Islet precursor cell (in vitro differentiated cells): ENCODE data around the gene VWA2.

Experiments used
- DNase-seq: peaks from one replicate; pipeline ENCODE4 v3.0.0-alpha.2; 2018

Gene VWA2

DNA sequence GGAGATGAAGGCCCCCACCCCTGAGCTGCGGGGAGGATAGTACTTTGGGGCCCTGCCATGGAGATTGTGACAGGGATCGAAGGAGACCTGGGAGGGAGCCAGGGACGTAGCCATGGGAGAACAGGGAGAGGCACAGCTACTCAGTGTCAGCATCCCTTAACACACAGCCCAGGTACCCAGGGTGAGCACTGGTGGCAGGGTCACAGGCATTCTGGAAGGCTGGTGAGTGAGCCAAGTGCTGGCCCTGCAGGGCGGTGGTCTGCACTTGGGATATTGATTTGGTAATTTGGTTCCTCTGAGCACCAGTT lies 39.8 kb downstream of the VWA2 start:
- no peak for DNase-seq

DNA sequence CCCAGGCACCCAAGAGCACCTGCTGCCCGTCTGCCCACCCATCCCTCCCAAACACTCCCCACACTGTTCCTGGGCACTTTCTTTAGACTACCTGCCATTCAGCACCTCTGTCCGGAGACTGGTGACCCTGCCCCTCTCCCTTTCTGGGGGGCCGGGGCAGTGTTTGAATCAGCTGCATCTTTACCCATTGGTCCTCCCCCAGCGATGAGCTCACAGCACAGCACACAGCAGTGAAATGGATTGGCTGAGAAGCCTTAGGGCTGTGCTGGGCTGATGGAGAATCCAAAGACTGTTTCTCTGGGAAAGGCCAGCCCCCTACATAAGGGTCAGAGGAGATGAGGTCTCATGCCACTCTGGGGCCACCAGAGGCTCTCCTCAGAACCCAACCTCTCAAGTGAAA lies 40.2 kb downstream of the VWA2 start:
- DNase-seq, result peak; percentile 41

DNA sequence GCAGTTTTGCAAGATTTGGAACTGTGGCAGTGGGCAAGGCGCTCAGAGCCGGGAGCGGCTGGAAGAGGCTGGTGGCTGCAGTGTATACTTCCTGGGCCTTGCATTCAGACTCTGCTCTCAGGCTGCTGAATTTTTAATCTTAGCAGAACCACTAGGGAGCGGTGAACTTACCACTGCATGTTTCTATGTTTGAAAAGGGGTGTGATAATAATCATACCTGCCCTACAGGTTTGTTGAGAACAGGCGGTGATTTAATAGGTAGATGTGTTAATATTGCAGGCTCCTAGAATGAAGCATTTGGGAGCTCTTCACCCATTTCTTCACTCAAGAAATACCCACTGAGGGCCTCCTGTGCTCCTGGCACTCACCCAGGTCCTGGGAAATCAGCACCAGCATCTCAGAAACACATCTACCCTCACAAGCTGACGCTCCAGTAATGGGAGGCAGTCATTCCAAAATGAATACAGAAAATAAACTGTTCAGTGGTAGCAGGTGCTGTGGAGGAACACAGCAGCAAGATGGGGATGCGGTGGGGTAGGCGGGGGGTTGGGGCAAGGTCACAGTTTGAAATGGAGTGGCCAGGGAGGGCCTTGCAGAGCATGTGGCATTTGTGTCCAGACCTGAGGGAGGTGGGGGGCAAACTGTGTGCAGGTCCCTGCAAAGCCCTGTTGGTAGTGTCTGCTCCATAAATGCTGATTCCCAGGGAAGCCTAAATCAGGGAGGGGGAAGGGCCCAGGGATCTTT lies 41.0 kb downstream of the VWA2 start:
- peak; percentile 20 for DNase-seq

DNA sequence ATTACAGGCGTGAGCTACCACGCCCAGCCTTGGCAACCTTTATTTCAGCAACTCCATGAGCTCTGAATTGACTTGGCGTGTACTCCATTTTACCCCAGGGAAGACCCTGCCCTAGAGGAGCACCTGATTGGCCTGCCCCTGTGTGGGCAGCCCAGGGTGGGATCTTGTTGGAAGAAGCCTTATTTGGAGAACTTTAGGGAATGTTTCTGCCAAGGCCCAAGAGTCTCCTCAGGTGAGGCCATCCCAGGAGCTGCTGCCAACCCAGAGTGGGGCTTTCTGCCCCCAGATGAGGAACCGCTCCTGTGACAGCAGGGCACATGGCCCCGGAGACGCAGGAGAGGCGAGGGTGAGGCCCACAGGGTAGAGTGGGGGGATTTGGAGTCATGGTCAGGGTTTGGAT lies 42.0 kb downstream of the VWA2 start:
- DNase-seq, result peak; percentile 32

DNA sequence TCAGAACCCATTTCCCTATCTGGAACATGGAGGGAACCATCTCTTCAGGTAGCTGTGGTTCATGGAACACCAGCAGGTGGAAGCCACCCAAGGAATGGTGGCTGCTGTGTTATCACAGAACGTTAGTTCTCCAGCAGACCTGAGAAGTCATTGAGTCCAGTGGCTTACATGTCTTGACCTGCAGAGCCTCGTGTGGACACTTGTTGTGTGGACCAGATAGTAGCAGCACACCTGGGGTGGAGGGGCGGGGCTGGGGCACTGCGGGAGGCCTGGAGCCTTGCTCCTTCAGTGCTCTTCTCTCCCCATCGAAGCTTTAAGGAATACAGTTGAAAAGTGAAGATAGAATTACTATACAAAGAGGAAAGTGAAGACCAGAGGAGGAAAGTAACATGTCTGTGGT lies 42.4 kb downstream of the VWA2 start:
- peak; percentile 46 for DNase-seq

DNA sequence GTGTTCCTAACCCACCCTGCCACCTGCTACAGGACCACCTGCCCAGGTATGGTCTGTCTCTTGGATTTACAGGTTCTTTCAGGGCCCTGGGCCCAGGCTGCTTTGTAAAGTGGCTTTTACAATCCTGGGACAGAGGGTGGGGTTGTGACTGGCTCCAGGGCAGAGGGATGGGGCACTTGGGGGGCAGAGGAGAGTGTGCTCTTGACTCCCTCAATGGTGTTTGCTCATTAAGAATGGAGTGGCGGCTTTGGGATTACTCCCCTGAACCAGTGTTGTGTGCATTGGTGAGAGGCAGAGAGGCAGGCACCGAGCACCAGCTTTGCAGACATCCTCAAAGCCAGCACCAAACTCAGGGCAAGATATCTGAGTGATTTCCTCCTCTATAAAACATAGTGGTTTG lies 43.5 kb downstream of the VWA2 start:
- DNase-seq, result peak; percentile 43

DNA sequence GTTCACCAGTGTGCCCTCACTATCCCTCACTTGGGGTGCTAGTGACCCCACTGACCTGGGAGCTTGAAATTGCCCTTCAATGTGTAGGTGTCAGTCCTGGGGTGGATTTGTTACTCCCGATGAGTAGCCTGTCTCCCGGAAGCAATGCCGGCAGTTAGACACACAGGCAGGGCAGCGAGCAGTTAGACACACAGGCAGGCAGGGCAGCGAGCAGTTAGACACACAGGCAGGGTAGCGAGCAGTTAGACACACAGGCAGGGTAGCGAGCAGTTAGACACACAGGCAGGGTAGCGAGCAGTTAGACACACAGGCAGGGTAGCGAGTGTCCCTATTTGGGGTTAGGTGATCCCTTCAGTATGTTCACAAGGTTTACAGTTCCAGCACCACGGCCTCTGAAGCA lies 44.0 kb downstream of the VWA2 start:
- peak; percentile 26 for DNase-seq

DNA sequence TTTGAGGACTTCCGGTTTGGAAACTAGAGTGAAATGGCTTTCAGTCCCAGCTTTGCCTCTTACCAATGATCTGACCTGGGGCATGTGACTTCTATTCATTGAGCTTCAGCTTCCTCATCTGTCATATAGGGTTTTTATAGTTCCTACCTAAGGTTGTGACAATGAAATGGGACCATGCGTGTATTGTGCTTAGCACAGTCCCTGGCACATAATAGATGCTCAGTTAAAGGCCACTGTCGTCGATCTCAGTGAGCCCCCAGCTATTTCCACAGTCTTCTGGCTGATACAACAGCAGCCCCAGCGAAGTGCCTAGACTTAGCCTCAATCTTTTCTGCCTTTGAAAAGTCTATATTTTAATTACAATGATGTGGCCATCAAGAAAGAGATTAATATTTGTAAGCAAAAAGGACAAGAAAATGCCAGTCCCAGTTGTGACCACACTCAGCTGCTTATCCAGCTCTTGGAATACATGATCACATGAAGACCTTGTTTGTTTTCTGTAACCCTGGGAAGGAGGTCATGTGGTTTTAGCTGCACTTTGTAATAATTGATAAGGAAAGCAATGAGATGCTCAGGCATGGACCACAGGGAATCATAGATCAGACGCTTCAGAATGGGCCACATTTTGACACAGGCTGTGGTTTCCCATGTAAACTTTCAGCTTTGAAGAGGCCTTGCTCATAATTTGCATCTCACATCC lies 44.6 kb downstream of the VWA2 start:
- DNase-seq, result peak; percentile 30

DNA sequence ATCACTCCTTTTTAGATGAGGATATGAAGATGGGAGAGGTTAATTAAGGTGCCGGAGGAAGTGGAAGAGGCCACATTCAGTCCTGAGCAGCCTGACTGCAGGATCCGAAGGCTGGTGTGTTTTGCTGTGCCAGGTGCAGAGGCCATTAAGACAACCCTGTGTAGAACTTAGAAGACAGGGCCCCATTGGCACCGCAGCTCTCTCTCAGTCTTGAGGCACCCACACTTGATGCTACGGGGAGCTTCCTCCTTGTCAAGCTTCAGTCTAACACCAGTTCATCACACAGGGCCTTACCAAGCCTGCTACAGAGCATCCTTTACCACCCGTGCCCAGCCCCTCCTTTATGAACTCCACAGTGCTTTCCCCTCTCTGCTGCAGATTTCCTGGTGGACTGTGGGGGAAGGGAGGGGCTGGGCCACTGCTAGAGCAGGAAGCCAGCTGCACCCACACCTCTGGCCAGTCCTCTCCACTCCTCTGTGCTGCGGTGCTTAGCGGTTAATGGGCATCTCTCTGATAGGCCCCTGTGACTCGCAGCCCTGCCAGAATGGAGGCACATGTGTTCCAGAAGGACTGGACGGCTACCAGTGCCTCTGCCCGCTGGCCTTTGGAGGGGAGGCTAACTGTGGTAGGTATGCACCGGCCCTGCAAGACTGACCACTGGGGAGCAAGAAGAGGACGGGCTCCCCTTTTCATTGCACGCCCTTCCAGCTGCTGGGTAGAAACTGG lies 45.5 kb downstream of the VWA2 start:
- peak; percentile 56 for DNase-seq

DNA sequence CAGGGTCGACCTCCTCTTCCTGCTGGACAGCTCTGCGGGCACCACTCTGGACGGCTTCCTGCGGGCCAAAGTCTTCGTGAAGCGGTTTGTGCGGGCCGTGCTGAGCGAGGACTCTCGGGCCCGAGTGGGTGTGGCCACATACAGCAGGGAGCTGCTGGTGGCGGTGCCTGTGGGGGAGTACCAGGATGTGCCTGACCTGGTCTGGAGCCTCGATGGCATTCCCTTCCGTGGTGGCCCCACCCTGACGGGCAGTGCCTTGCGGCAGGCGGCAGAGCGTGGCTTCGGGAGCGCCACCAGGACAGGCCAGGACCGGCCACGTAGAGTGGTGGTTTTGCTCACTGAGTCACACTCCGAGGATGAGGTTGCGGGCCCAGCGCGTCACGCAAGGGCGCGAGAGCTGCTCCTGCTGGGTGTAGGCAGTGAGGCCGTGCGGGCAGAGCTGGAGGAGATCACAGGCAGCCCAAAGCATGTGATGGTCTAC lies 46.9 kb downstream of the VWA2 start:
- peak; percentile 57 for DNase-seq

DNA sequence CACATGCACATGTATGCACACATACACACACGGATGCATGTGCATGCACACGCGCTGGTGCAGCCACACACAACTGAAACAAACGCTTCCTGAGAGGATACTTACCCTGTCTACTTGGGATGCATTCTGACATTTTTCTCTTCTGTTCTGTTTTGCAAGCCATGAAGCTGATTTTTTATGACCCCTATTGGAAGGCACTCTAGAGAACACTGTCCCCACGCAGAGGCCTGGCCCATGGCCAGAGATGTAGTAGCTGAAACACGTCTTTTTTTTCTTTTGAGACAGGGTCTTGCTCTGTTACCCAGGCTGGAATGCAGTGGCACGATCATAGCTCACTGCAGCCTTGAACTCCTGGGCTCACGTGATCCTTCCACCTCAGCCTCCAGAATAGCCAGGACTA lies 47.9 kb downstream of the VWA2 start:
- no peak for DNase-seq

DNA sequence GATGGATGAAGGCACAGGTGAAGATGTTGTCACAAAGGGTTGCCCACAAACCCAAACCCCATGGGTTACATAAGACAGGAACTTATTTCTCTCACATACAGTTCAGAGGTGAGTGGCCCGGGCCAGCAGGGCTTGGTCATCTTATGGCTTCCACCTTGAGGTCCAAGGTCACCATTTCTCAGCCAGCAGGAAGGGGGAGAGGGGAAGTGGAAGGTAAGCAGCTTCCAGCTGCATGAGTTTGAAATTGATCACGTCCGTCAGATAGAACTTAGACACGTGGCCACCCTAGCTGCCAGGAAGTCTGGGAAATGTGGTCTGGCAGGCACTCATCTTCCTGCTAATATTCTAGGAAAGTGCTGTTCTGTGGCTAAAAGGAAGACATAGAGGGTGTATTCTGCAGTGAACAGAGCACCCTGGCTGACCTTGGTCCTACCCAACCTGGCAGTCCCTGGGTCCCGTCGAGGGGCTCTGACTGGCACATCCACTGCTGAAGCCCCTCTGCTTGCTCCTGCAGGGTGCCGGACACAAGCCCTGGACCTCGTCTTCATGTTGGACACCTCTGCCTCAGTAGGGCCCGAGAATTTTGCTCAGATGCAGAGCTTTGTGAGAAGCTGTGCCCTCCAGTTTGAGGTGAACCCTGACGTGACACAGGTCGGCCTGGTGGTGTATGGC lies 49.5 kb downstream of the VWA2 start:
- DNase-seq, result peak; percentile 49

DNA sequence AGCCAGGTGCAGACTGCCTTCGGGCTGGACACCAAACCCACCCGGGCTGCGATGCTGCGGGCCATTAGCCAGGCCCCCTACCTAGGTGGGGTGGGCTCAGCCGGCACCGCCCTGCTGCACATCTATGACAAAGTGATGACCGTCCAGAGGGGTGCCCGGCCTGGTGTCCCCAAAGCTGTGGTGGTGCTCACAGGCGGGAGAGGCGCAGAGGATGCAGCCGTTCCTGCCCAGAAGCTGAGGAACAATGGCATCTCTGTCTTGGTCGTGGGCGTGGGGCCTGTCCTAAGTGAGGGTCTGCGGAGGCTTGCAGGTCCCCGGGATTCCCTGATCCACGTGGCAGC lies 50.0 kb downstream of the VWA2 start:
- no peak for DNase-seq

DNA sequence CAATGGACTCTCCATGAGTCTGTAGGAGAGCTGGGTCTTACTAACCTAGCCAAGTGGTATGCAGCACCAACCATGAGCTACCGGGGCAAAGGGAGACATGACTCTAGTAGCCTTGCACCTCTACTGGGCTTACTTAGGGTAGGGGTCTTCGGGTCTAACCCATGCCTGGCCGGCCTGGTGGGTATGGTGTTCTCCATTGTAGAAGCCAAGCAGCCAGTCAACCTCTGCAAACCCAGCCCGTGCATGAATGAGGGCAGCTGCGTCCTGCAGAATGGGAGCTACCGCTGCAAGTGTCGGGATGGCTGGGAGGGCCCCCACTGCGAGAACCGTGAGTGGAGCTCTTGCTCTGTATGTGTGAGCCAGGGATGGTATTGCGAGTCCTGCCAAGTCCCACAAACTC lies 51.0 kb downstream of the VWA2 start:
- no peak for DNase-seq

DNA sequence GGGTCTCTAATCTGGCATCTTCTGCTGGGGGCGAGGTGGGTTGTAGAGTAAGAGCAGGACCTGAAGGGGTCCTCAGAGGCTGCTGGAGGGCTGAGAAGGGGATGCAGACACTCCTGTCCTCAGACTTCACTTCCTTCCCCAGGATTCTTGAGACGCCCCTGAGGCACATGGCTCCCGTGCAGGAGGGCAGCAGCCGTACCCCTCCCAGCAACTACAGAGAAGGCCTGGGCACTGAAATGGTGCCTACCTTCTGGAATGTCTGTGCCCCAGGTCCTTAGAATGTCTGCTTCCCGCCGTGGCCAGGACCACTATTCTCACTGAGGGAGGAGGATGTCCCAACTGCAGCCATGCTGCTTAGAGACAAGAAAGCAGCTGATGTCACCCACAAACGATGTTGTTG lies 52.0 kb downstream of the VWA2 start:
- DNase-seq, result no peak

DNA sequence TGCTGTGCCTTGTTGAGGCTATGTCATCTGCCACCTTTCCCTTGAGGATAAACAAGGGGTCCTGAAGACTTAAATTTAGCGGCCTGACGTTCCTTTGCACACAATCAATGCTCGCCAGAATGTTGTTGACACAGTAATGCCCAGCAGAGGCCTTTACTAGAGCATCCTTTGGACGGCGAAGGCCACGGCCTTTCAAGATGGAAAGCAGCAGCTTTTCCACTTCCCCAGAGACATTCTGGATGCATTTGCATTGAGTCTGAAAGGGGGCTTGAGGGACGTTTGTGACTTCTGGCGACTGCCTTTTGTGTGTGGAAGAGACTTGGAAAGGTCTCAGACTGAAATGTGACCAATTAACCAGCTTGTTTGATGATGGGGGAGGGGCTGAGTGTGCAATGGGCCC lies 52.5 kb downstream of the VWA2 start:
- no peak for DNase-seq

DNA sequence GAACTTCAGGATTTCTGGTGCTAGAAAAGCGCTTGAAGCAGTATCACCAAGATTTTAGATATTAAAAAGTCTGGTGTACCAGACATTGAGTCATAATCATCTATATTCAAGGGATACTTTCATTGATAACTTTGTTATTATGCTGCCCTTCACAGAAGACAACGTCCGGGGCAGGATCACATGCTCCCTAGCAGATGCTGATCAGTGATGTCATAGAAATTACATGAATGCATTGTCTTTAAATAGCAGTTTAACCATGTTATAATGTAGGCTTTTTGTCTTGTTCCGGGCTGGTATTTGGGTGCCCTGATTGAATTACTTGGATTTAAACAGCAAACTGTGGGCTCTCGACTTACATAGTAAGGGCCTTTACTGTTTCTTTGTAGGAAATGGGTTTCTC lies 54.0 kb downstream of the VWA2 start:
- DNase-seq, result no peak

DNA sequence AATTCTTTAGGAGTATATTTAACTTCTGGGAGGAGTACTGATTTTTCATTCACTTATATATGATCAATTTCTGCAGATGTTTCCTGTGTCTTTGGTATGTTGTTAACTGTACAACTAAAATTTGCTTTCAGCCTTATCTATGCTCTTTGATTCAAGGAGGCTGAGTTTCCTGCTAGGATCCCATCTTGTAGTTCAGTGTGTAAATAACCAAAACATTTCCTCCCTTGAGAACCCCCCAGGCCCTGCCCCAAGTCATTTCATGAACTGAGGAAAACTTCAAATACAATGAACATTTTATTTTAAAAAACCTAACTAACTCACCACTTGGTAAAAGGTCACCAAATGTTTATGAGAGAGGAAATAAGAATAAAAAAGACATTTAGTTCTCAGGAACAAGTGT lies 55.5 kb downstream of the VWA2 start:
- DNase-seq, result no peak

DNA sequence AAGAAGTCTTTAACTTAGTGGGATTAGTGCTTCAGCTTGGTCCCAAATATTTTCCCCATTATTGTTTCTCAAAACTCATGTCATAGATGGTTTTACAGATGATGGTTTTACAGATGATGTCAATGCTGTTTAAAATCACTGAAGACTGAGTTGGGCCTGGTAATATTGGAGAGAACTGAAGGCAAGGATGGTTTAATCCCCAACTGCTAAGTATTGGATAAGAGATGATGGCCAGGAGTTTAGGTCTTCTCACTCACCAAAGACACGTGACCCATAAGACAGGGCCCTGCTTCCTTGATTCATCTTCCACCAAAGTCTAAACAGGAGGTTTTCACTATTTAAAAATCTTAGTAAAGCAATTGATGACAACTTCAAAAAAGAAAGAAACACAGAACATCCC lies 56.3 kb downstream of the VWA2 start:
- no peak for DNase-seq

DNA sequence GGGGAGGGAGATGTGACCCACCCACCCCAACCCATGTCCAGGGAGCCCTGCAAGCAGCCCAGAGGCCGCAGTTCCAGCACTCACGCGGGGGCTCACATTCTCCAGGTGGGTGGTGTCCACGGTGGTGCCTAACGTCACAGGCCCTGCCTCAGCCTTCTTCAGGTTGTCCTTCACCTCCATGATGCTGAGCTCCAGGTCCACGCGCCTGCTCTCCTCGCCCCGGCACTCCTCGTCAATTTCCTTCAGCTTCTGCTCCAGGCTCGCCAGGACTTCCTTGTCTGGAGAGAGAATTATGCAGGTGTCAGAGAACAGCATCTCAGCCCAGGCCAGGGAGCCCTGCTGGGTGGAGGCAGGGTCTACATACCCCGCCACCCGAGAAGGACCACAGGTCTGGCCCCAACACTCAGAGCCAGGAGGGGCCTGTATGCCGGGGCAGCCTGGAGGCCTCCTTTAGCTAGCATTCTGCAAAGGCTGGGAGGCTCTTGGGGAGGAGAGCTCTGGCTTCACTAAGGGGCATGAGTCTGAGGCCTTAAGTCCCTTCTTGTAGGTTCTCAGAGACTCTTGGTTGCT lies 58.2 kb downstream of the VWA2 start:
- DNase-seq, result peak; percentile 44

DNA sequence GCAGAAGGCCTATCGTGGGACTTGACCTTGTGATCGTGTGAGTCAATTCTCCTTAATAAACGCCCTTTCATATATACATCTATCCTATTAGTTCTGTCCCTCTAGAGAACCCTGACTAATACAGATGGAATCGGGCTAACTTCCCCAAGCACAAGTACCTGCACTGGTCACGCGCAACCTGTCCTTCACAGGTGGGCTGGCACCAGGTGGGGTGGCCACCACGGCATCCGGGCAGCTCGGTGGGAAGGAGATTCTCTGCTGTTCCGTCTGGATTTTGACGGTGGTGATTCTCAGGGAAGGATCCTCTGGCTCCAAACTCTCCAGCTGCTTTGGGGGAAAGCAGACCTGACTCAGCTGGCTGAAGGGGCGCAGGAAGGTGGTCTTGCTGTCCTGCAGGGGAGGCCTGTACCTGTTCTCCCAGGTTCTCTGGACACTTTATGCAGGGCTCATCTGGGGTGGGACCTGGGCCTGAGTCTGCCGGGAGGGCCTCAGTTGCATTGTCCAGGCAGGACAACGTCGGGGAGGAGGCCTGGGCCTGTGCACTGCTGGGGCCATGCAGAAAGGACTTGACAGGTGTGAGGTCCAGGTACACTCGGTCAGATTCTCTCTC lies 61.1 kb downstream of the VWA2 start:
- no peak for DNase-seq

DNA sequence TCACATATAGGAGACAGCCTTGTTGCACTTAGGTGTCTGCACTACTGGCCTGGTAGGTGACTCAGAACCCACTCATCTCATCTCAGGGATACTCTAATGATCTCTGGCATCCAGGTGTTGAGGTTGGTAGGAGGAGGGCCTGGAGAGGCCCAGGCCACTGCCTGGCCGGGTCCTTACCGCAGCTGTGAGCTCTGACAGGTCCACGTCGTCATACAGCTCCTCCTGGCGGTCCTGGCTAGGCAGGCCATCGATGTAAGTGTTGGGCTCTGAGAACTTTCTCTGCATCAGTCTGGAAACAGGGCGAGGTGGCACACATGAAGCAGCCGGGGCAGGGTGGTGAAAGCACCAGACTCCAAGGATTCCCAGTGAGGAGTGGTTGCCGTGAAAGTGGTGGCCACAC lies 62.1 kb downstream of the VWA2 start:
- no peak for DNase-seq
